ENCODE data around the gene JAM3.

GRCh38 chr11:134022748-134023147 is 46.1 kb upstream of the JAM3 start:
- TF ChIP-seq CTCF (conservative IDR thresholded peaks at IDR 0.05 in 1 of 2, IDR thresholded peaks at IDR 0.05 in 1 of 2; ENCODE audit: low read depth in 1 of 2, low read length in 2 of 2) (no peak), EZH2 (IDR thresholded peaks at IDR 0.05; ENCODE audit: low read length, missing control alignments) (no peak)
